NCI-H510A treated with DMSO at 0.1 percent for 48 hours (cell line): ENCODE results near the gene URI1.
"Not testable (repeated sequence)": the region's sequence is repeated elsewhere in the genome, so short reads cannot be mapped to it uniquely, and the experiment has no call there.

Experiments
- DNase-seq: peaks from one replicate; lab custom pipeline; 2025; lab: John Stamatoyannopoulos, UW

Gene URI1

DNA sequence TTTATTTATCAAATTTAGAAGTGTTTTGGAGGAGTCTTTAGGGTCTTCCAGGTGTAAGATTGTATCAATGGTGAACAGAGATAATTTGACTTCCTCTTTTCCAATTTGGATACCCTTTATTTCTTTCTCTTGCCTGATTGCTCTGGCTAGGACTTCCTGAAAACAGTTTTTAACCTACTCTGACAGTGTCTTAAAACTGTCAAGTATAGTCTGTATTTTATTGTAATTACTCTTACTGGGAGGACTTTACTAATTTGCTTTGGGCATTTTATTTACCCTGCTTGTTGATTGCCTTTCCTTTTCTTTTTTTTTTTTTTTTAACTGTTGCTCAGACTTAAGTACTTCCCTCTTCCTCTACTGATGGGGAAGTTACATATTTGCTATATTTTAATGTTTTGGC lies 81.3 kb downstream of the URI1 start:
- no peak for DNase-seq

DNA sequence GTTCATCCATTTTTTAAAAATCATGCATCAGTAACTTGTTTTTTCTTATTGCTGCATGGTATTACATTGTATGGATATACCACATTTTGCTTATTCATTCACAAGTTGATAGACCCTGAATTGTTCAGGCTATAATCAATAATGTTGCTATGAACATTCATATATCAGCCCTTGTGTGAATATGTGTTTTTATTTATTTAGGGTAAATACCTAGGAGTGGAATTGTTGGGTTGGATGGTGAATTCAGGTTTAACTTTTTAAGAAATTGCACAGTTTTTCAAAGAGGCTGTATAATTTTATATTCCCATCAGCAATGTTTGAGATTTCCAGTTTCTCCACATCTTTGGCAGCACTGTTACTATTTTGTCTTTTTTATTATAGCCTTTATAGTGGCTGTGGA lies 82.1 kb downstream of the URI1 start:
- DNase-seq = no peak

DNA sequence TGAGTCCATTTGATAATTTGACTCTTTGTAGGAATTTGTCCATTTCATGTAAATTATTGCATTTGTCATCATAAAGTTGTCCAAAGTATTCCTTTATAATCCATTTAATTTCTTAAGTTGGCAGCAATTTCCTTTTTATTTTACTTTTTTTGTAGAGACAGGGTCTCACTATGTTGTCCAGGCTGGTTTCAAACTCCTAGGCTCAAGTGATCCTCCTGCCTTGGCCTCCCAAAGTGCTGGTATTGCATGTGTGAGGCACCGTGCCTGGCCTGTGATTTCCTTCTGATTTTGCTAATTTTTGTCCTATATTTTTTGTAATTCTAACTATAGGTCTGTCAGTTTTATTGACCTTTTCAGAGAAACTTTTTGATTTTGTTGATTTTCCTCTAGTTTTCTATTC lies 84.9 kb downstream of the URI1 start:
- no peak for DNase-seq

DNA sequence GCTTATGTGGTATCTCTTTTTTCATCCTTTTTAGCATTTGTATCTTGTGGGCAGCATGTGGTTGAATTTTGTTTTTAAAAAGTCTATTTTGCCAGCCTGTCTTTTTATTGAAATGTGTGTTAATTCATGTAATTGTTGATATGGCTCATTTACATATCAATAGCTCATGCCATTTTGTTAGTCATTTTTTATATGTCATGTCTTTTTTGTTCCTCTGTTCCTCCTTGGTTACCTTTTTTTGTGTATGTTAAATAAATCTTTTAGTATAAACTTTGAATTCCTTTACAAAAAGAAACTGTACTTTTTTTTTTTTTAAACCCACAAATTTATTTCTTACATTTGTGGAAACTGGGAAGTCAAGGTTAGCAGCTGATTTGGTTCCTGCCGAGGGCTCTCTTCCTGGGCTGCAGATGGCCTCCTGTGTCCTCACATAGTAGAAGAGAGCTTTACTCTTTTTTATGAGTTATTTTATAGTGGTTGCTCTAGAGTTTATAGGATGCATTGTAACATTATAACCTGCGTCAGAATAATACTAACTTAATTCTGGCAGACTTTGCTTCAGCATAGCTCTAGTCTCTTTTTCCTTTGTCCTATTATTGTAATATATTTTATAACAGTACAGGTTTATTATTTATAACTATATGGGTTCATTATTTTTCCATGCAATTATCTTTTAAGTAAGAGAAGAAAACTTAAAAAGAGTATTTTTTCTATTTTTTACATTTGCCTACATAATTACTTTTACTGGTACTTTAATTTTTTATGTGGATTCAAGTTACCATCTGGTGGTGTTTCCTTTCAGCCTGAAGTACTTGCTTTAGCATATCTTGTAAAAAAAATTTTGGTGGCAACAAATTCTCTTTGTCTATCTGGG lies 86.3 kb downstream of the URI1 start:
- DNase-seq = no peak

DNA sequence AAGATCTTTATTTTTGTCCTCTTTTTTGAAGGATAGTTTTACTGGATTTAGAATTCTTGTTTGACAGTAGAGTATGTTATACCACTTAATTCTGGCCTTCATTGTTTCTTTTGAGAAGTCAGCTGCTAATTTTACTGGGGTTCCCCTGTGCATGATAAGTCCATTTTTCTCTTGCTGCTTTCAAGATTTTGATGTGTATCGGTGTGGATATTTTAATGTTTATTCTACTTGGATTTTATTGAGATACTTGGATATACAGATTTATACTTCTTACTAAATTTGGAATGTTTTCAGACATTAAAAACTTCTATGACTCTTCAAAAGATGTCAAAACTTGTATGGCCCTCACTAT lies 86.9 kb downstream of the URI1 start:
- no peak for DNase-seq

DNA sequence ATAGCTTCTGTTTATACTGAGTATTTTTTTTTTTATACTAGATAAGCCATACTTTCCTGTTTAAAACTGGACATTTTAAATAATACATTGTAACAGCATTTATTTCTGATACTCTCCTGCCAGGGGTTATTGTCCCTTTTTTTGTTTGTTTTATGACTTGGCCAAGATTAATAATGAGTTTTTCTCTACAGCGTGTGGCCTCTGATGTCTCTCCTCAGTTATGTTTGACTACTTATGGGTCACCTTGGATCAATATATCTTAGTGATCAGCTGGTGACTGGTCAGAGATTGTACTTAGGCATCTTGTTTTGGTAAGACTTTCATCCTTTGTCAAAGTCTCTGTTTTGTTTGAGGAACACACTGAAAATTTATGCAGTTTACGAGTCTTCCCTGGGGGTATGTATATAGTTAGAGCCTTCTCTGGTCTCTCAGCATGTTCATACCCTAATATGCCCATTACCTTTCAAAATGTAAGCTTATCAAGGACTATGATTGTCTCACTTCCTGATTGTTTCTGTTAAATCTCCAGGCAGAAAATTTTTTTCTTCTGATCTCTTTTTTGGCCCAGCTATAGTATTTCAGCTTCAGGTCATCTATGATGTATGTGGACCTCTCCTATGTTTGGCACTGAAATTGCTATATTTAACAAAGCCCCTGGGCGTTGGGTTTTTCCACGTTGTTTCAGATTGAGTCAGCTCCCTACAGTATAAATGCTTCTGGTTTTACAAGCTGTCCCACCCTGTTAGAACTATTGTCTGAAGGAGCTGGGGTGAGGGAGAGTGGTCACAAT lies 87.9 kb downstream of the URI1 start:
- DNase-seq = no peak

DNA sequence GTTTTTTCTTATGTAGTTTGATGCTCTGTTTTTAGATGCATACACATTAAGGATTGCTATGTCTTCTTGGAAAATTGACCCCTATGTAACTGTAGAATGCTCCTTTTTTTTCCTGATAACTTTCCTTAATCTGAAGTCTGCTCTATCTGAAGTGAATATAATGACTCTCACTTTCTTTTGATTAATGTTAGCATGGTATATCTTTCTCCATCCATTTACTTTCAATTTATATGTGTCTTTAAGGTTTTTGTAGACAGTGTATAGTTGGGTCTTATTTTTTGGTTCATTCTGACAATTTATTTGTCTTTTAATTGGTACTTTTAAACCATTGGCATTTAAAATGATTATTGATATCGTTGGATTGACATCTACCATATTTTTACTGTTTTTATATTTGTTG lies 92.3 kb downstream of the URI1 start:
- DNase-seq = no peak

DNA sequence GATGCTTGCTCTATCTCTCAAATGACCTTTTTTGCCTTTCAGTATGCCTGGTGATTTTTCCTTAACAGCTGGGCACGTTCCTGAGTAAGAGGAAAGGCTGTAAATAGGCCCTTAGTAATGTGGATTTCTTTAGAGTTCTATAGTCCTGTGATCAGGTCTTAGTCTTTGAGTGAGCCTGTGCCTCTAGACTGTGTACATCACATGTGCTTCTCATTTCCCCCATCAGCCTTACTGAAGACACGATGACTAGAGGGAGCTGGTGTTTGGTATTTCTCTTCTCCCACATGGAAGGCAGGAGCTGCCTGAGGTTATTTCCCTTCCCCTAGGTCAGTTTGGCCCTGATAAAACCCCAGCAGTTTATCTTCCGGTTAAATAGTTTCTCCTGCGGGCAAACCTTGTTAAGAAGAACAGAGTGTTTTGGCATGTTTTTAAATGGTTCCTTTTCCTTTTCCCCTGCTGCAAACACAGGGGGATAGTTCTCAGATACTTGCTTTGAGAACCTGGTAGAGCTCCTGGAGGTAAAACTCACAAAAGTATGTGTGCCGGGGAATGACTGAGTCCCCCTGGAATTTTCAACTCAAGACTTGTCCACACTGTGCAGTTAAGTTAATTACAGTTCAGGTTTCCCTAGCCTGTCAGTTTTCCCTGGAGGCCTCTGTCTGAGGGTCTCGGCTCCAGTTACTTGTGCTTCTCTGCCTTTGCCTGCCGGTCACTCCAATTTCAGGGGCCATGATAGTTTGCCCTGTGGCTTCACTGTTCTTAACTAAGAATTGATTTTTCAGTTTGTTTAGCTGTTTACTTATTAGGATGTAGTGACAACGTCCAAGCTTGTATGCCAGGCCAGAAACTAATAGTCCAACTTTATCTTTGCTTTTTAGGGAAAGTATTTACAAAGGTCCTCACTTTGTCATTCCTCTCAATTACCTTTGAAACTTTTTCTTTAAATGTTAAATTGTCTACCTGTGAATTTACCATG lies 94.4 kb downstream of the URI1 start:
- no peak for DNase-seq

DNA sequence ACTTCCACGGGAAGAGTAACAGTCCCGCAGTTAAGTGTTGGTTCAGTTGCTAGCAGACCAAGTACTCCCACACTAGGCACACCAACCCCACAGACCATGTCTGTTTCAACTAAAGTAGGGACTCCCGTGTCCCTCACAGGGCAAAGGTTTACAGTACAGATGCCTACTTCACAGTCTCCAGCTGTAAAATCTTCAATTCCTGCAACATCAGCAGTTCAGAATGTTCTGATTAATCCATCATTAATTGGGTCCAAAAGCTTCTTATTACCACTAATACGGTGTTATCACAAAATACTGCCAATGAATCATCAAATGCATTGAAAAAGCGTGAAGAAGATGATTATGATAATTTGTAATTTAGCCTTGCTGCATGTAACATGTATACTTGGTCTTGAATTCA lies 95.8 kb downstream of the URI1 start:
- no peak for DNase-seq

DNA sequence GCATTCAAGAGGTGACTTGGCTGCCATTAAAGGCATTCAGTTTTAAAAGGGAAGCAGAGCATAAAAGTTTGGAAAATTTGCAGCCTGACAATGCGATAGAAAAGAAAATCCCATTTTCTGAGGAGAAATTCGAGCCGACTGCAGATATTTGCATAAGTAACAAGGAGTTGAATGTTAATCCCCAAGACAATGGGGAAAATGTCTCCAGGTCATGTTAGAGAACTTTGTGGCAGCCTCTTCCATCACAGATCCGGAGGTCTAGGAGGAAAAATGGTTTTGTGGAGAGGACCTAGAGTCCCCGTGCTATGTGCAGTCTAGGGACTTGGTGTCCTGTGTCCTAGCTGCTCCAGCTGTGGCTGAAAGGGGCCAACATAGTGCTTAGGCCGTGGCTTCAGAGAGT lies 99.9 kb downstream of the URI1 start:
- not testable (repeated sequence) for DNase-seq

DNA sequence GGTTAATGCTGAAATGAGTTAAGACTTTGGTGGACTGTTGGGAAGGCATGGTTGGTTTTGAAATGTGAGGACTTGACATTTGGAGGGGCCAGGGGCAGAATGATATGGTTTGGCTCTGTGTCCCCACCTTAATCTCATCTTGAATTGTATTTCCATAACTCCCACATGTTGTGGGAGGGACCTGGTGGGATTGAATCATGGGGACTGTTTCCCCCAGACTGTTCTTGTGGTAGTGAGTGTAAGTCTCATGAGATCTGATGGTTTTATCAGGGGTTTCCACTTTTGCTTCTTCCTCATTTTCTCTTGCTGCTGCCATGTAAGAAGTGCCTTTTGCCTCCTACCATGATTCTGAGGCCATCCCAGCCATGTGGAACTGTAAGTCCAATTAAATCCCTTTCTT lies 101.0 kb downstream of the URI1 start:
- not testable (repeated sequence) for DNase-seq

DNA sequence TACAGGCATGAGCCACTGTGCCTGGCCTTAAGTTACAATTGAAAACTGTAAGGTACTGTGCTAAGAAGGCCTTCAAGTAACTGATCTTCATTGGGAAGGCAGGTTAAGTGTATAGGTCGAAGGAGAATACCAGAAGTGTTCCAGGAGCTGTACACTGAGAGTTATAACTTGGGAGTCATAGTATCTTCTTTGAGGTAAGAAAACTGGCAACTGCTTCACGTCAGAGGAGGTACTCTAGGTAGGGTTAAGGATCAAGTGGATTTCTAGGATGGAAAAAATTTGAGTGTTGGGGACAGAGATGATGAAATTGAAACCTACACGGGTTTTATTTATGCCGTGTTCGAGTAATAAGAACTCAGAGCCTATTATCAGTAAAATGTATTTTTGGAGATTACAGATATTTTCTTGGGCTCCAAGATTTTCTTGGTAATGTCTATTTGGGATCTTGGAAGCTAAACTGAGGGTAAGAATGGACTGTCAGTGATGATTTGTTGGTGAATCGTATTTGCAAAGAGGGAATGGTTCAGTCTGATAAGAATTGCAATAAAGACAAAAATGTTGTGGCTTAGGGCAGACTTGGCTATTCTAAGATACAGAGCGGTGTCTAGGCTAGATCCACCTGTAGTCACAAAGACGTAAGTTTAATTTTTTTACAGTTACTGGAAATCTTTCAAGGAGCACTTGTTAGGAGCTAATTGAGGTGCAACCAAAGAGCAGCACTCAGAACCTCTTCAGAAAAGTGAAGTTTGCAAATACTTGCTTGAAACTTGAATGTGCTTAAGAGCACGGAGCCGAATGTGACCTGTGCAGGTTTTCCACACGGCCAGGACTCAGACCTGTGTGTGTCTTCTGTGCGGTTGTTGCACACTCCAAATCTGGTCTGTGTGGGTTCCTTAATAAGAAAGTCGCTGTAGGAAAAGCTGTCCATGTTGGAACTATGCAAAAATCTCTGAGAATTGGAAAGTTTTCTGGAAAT lies 102.5 kb downstream of the URI1 start:
- no peak for DNase-seq

DNA sequence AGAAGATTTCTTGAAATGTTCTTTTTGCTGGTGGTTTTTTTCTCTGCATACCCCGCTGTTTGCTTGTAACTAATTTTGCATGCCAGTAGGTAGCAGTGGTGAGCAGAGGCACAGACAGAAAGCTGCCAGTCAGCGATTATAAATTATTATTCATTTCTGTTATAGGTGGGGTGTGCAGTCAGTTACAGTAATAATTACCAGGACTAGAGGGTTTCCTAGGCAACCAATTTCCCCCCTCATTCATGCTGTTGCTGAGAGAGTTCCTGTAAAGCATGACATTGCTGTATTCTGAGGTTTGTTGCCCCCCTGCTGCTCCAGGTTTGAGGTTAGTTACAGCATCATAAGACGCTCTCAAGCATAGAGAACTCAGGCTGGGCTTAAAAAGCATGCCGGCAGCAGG lies 104.5 kb downstream of the URI1 start:
- DNase-seq = no peak

DNA sequence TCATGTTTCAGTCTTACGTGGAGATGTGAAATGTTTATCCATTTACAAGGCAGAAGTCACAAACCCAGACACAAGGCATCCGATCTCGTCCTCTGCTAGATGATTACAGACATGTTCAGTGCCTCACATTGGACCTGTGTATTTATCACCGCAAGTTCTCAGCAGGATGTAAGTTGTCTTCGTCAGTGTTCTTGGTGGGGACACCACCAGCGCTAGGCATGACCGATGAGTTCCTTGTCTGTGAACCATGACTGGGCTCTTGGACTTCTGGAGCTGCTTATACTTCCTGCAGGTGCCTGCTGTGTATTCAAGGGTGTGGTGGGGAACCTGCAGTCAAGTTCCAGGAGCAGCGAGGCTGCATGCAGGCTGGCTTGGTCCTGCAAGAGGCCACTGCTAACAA lies 105.4 kb downstream of the URI1 start:
- no peak for DNase-seq

DNA sequence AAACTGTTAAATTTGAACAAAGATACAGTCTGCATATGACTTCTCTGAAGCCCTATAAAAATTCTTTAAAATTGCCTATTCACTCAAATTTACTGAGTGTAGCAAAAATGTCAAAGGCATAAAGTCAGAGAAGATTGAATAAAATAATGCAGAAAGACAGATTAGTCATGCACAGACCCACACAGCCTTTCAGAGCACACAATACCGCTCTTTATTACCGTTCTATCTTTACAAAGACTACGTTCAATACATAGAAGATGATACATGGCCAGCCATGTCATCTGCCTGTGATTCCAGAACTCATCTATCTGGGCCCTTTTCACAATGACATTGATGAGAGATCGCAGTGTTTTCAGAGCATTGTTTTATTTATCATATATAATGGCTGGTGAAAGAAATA lies 107.2 kb downstream of the URI1 start:
- no peak for DNase-seq

DNA sequence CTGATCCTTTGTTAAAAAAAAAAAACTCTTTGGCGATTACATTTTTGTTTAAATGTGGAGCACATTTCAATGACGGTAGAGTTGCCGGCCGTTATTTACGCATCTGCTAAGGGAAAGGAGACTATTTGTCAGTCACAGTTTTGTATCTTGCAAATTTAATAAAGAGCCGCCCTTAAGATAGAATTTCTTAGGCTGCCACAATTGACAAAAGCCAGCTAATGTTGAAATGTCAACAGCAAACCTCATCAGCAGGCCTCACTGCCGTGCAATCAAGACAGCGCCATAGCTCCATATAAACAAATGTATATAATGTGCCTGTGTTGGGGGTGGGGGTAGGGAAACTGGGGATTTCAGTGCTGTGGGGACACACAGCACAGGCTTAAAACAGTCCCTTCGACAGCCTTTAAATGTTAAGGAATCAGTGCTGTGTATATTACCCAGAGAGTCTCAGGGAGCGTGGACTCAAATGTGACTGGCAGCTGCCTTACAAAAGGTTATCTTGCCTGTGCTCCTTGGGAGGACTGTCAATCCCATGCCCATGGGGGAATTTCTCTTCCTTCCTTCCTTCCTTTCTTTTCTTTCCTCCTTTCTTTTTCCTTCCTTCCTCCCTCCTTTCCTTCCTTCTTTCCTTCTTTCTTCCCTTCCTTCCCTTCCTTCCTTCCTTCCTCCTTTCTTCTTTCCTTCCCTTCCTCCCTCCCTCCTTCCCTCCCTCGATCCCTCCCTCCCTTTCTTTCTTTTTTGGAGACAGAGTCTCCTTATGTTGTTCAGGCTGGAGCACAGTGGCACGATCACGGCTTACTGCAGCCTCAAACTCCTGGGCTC lies 108.0 kb downstream of the URI1 start:
- no peak for DNase-seq

DNA sequence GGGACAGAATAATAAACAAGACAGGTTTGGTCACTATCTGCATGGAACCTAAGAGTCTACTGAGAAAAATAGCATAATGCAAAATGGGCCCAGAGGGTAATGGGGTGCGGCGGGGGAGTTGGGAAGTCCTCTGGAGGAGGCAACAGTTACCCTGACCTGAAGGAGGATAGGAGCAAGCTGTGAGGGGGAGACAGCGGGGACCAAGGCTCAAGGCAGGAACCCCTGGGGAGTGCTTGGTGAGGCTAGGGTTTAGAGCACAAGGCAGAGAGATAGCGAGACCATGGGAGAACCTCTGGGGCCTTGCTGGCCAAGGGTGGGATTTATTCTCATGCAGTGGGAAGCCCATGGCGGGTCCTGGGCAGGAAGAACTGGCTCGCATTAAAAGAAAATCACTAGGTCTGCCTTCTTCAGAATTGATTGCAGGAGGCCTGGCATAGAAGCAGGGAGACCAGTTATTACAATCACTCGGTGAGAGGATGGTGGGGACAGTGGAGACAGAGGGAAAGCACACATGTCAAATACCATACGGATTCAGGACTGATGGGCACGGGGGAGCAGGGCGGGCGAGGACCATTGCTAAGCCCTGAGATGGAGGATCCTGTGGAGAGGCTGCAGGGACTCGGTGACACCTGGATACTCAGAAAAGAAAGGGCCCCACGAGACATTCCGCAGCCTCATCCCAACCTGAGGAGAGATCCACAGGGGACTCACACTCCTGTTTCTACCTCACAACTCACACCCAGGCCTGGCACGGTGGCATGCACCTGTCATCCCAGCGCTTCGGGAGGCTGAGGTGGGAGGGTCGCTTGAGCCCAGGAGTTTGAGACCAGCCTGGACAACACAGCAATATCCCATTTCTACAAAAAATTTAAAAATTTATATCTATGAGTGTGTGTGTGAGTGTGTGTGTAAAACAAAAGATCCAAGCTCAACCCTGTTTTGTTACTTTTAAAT lies 110.4 kb downstream of the URI1 start:
- DNase-seq = no peak

DNA sequence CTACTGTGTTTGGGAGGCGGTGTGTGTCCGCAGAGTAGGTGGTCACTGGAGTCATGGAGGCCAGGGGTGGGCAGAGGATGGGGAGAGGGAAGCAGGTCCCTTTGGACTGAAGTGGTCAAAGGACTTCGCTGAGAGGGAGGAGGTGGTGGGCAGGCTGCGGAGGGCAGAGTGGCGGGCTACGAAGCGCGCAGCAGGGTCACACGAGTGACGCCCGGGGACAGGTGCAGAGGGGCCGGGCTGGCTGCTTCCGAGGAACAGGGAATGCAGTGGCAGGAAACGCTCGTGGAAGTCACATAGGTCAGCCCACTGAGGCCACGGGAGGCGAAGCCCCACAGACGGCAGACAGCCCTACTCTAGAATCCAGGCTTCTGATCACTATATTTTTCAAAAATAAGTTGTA lies 111.5 kb downstream of the URI1 start:
- DNase-seq = no peak

DNA sequence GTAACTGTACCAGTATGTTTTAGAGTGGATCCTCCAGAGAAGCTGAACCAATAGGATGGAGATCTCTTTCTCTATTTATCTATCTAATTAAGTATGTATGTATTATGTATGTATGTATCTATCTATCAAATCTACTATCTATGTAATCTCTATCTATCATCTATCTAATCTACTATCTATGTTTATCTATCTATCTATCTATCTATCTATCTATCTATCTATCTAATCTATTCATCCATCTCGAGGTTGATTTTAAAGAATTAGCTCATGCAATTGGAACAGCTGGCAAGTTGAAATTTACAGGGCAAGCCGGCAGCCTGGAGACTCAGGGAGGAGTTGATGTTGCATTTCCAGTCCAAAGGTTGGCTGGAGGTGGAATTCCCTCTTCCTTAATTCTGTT lies 112.2 kb downstream of the URI1 start:
- no peak for DNase-seq
